ENCODE results near the gene ANKRD44.

ANKRD44 gene

DNA sequence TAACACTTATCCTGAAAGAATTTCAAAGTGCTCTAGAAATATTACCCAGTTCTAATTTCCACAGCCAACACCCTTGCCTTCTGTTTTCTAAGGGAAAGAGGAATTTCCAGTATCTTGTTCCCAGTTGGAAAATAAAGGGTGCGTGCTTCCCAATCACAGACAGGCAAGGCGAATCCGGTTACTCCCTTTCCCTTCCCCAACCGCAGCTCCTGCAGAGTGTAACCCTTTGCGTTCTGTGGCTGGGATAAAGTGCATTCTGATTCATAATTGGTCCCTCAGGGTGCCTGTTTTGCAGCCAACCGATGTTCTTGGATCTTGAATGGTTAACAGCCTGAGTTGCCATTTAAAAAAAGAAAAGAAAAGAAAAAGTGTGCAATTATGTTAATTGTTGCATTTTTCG is 343.5 kb downstream of the ANKRD44 start:
- no peak overlapping the region for H3K27ac Mint-ChIP-seq
- peaks cover 4% of the 10 kb centered on the region for H3K9me3 Mint-ChIP-seq
- DNase-seq (ENCODE audit: low spot score in 2 of 2), result no peak
- H3K36me3 Mint-ChIP-seq, result peaks cover 7% of the 10 kb centered on the region
- no peak for ATAC-seq (ENCODE audit: low read depth)
- no peaks in the 10 kb centered on the region for H3K27me3 Mint-ChIP-seq
- no peak overlapping the region for H3K4me3 Mint-ChIP-seq
- H3K4me1 Mint-ChIP-seq, result no peaks in the 10 kb centered on the region

DNA sequence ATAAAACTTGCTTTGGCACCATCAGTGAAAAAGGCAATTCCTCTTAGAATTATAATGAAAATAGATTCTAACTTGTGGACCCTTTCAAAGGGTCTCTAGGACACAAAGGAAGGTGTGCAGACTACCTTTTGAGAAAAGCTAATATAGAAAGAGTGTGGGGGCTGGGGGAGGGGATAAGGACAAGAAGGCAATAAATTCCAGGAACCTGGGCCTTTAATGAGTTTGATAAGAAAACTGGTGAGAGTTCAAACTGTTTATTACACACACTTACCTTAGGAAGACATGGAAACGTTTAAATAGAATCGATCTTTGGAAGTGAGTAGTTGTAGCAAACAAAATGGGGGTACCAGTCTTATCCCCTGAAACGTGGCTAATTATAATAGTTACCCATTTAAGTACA is 344.5 kb downstream of the ANKRD44 start:
- ATAC-seq (ENCODE audit: low read depth) (no peak), DNase-seq (ENCODE audit: low spot score in 2 of 2) (no peak)
- Mint-ChIP-seq H3K27ac (no peak overlapping the region), H3K36me3 (peaks cover 9% of the 10 kb centered on the region), H3K4me1 (no peaks in the 10 kb centered on the region), H3K4me3 (no peak overlapping the region), H3K27me3 (no peaks in the 10 kb centered on the region), H3K9me3 (peaks cover 4% of the 10 kb centered on the region)

DNA sequence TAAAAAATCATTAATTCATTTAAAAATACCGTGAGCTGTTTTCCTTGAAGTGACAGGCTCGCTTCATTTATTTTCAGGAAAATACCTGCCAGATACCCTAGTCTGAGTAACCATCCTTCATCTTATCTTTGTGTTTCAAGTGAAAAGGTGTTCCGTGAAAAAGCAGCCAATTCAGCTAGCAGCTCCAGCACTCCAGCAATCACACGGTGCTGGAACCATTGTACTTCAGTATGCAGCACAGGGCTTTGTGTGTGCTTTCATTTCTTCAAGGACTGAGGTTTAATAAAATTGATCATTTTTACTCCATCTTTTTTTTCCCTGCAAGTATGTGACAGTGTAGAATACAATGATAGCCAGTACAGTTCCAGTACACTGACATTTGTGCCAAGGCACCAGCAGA is 344.9 kb downstream of the ANKRD44 start:
- Mint-ChIP-seq H3K4me1 (no peaks in the 10 kb centered on the region), H3K9me3 (peaks cover 4% of the 10 kb centered on the region), H3K36me3 (peaks cover 9% of the 10 kb centered on the region), H3K27ac (no peak overlapping the region), H3K27me3 (no peaks in the 10 kb centered on the region), H3K4me3 (no peak overlapping the region)
- ATAC-seq (ENCODE audit: low read depth), result no peak
- no peak for DNase-seq (ENCODE audit: low spot score in 2 of 2)

DNA sequence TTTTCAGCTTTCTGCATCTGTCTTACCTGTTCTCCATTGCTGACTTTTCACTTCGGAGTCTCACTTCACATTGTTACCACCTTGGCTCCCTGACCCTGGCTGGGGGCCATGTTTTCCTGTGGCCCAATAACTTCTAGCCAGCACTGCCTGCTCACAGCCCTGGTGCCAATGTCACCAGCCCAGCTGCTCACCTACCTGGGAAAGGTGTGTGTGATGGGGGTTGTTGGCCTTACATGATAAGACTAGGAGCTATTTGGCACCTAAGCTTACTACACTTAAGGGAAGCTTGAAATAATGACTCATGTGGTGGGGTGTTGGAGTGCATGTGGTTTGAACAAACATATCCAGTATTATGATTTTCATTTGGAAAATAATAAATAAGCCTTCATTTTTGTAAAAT is 346.6 kb downstream of the ANKRD44 start:
- Mint-ChIP-seq H3K4me1 (no peaks in the 10 kb centered on the region), H3K27ac (no peak overlapping the region), H3K4me3 (no peak overlapping the region), H3K9me3 (peaks cover 4% of the 10 kb centered on the region), H3K36me3 (peaks cover 9% of the 10 kb centered on the region), H3K27me3 (no peaks in the 10 kb centered on the region)
- ATAC-seq (ENCODE audit: low read depth) (no peak), DNase-seq (ENCODE audit: low spot score in 2 of 2) (no peak)

DNA sequence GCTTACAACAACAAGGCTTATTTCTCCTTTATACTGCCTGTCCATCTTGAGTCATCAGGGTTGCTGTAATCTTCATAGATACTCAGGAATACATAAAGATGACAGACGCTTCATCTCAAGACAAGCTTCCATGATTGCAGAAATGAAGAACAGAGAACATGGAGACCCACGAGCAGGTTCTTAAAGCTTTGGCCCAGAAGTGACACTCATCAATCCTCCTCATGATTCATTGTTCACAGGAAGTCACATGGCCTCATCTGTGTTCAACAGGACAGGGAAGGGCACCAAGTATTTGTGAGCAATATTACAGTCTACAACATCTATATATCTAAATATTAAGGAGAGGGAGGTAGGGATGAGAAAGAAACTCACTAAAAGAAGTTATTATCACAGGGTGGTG is 347.5 kb downstream of the ANKRD44 start:
- no peak overlapping the region for H3K27ac Mint-ChIP-seq
- no peak for DNase-seq (ENCODE audit: low spot score in 2 of 2)
- no peak overlapping the region for H3K4me3 Mint-ChIP-seq

DNA sequence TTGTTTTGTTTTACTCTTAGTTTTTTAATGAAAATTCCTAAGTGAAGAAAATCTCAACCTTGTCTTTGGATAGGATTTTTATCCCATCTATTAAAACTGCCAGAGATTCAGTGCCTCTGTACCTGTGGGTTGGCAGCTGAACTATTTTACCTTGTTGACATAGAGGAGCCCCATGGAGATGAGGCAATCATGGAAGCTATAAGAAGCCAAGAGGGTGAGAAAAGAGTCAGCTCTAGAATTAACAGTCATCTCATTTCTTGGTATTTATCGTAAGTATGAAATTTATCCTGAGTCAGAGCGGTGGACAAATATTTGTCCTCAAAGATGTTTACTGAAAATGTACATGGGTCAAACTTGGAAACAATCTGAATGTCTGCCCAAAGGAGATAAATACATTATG is 348.3 kb downstream of the ANKRD44 start:
- Mint-ChIP-seq H3K36me3 (peaks cover 2% of the 10 kb centered on the region), H3K4me1 (no peaks in the 10 kb centered on the region), H3K27ac (no peak overlapping the region), H3K4me3 (no peak overlapping the region), H3K27me3 (peaks cover 1% of the 10 kb centered on the region), H3K9me3 (no peaks in the 10 kb centered on the region)
- DNase-seq (ENCODE audit: low spot score in 2 of 2) (no peak), ATAC-seq (ENCODE audit: low read depth) (no peak)

More for the DNA sequence above, 347.5 kb downstream of the ANKRD44 start:
- Mint-ChIP-seq H3K4me1 (no peaks in the 10 kb centered on the region), H3K27me3 (peaks cover 1% of the 10 kb centered on the region), H3K9me3 (peaks cover 2% of the 10 kb centered on the region), H3K36me3 (peaks cover 5% of the 10 kb centered on the region)
- ATAC-seq (ENCODE audit: low read depth), result no peak

DNA sequence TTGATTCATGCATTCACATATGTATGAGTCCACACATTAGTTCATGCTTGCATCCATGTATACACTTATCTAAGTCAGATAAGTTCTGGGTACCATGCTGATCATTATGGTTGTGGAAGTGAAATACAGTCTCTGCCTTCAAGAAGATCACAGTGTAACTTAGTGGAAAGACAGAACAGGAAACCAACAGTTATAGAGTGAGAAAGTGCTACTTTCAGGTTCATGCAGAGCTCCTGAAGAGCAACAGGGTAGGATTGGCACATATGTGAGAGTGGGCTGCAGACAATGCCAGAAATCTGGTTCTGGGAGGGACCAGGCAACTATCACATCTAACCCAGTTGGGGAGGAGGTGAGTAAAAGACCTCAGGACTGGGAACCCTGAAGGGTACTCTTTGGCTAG is 348.7 kb downstream of the ANKRD44 start:
- H3K27ac Mint-ChIP-seq, result no peak overlapping the region
- peaks cover 2% of the 10 kb centered on the region for H3K36me3 Mint-ChIP-seq
- peaks cover 1% of the 10 kb centered on the region for H3K27me3 Mint-ChIP-seq
- H3K9me3 Mint-ChIP-seq, result no peaks in the 10 kb centered on the region
- no peak for DNase-seq (ENCODE audit: low spot score in 2 of 2)
- no peaks in the 10 kb centered on the region for H3K4me1 Mint-ChIP-seq
- ATAC-seq (ENCODE audit: low read depth), result no peak
- no peak overlapping the region for H3K4me3 Mint-ChIP-seq

DNA sequence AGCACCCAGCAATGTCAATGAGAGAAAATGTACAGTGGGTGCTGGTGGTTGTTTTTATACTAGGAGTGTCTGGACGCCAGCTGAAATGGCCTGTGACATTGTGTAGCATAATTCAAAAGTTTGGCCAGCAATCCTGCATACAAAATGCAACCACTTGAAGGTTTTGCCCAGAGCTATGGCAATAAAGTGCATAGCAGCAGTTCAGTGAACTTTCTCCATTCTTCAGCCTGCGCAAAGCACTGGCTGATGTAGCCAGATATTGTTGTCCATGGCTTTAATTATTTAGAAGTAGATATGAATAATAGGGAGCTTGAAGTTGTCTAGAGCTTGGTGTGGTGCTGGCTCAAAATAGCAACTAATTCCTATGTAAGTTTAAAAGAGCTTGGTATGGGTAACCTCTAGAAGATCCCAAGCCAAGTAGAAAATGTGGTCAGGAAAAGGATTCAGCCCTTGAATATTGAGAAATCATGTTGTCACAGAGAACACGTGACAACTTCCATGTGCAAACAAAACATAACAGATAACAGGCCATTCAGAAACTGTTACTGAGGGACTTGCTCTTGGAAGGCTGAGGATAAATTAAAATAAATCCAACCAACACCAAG is 350.7 kb downstream of the ANKRD44 start:
- DNase-seq (ENCODE audit: low spot score in 2 of 2) (no peak), ATAC-seq (ENCODE audit: low read depth) (no peak)
- peaks cover 2% of the 10 kb centered on the region for H3K27me3 Mint-ChIP-seq
- no peak overlapping the region for H3K27ac Mint-ChIP-seq
- H3K36me3 Mint-ChIP-seq, result peaks cover 2% of the 10 kb centered on the region
- H3K9me3 Mint-ChIP-seq, result no peaks in the 10 kb centered on the region
- no peaks in the 10 kb centered on the region for H3K4me1 Mint-ChIP-seq
- no peak overlapping the region for H3K4me3 Mint-ChIP-seq

DNA sequence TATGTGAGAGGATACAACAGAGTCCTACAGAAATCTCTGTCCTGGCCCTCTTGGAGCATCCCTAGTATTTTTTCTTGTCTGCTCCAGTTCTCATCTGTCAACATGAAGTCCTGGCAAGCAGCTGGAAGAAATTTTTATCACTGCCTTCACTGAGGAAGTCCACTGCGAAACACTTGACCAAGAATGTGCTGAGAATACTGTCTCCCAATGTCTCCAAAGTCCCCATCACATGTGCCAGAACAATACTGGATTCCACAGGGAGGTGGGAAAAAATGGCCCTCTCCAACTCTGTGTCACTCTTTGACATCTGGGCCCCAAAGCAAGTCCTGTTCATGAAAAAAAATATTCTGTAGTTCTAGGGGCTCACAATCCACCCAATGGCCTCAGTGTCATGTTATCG is 351.3 kb downstream of the ANKRD44 start:
- no peak overlapping the region for H3K27ac Mint-ChIP-seq
- DNase-seq (ENCODE audit: low spot score in 2 of 2), result no peak
- ATAC-seq (ENCODE audit: low read depth), result no peak
- no peaks in the 10 kb centered on the region for H3K9me3 Mint-ChIP-seq
- H3K4me3 Mint-ChIP-seq, result no peak overlapping the region
- H3K36me3 Mint-ChIP-seq, result peaks cover 2% of the 10 kb centered on the region
- no peaks in the 10 kb centered on the region for H3K4me1 Mint-ChIP-seq
- H3K27me3 Mint-ChIP-seq, result peaks cover 4% of the 10 kb centered on the region

DNA sequence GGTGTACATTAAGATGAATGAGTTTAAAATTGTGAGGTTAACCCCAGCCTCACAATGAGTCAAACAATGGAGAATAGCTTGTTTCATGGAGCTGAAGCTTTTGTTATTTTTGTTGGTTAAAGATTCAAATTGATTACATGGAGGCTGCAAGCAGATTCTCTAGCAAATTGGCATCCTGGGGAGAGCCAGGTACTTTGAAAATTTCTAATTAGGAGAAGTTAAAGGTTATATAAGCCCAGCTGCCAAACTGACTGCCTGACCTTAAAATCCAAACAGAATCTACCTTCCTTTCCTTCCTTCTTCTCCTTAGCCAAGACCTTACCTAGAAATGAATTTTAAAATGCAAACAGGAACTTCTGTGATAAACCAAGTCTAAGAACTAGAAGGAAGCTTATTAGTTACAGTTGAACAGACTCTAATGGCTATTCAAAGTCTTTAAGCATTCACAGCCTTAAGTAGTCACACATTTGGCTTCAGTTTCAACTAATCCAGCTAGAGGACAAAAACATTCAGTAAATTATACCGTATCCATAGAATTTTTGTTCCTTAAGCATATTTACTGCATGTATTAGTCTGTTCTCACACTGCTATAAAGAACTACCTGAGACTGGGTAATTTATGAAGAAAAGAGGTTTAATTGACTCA is 352.6 kb downstream of the ANKRD44 start:
- H3K36me3 Mint-ChIP-seq, result peaks cover 2% of the 10 kb centered on the region
- peaks cover 6% of the 10 kb centered on the region for H3K27me3 Mint-ChIP-seq
- H3K4me3 Mint-ChIP-seq, result no peak overlapping the region
- no peaks in the 10 kb centered on the region for H3K4me1 Mint-ChIP-seq
- DNase-seq (ENCODE audit: low spot score in 2 of 2), result no peak
- no peak for ATAC-seq (ENCODE audit: low read depth)
- no peaks in the 10 kb centered on the region for H3K9me3 Mint-ChIP-seq
- no peak overlapping the region for H3K27ac Mint-ChIP-seq

DNA sequence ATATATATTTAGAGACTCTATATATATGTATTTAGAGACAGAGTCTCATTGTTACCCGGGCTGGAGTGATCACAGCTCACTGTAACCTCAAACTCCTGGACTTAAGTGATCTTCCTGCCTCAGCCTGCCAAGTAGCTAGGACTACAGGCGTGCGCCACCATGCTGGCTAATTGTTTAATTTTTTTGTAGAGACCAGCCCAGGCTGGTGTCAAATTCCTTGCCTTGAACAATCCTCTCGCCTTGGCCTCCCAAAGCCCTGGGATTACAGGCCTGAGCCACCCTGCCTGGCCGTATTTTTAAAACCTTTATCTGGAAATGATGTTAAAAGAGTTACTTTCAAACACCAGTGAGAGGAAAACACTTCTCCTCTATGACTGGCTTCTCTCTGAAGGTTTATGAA is 353.1 kb downstream of the ANKRD44 start:
- peaks cover 9% of the 10 kb centered on the region for H3K27me3 Mint-ChIP-seq
- no peak for DNase-seq (ENCODE audit: low spot score in 2 of 2)
- ATAC-seq (ENCODE audit: low read depth), result no peak
- no peaks in the 10 kb centered on the region for H3K9me3 Mint-ChIP-seq
- peaks cover 2% of the 10 kb centered on the region for H3K36me3 Mint-ChIP-seq
- no peak overlapping the region for H3K4me3 Mint-ChIP-seq
- no peak overlapping the region for H3K27ac Mint-ChIP-seq
- no peaks in the 10 kb centered on the region for H3K4me1 Mint-ChIP-seq

DNA sequence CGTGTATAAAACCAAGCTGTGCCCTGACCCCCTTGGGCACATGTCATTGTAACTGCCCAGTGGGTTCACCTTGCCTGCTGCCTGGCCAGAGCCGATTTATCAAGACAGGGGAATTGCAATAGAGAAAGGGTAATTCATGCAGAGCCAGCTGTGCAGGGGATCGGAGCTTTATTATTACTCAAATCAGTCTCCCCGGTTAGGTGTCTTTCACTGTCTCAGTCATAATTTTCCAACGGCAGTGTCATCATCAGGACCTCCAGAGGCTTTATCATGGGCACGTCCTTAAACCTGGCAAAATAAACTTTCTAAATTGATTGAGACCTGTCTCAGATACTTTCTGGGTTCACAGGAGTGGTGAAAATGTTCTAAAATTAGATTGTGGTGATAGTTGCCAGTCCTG is 354.5 kb downstream of the ANKRD44 start:
- DNase-seq (ENCODE audit: low spot score in 2 of 2), result no peak
- no peaks in the 10 kb centered on the region for H3K36me3 Mint-ChIP-seq
- ATAC-seq (ENCODE audit: low read depth), result no peak
- H3K27me3 Mint-ChIP-seq, result peaks cover 11% of the 10 kb centered on the region
- H3K4me3 Mint-ChIP-seq, result no peak overlapping the region
- no peak overlapping the region for H3K27ac Mint-ChIP-seq
- no peaks in the 10 kb centered on the region for H3K9me3 Mint-ChIP-seq
- H3K4me1 Mint-ChIP-seq, result no peaks in the 10 kb centered on the region

DNA sequence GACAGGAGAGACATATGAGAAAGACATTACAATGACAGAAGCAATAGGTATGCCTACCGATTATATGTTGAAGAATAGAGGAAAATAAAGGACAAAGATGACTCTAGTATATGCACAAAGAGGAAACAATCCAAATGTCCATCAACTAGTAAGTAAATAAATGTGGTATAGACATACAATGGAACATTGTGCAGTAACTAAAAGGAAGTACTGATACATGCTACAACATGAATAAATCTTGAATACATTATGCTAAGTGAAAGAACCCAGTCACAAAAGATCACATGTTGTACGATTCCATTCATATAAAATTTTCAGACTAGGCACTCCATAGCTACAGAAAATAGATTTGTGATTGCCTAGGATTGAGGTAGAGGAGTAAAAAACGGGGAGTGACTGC is 355.5 kb downstream of the ANKRD44 start:
- ATAC-seq (ENCODE audit: low read depth) (no peak), DNase-seq (ENCODE audit: low spot score in 2 of 2) (no peak)
- Mint-ChIP-seq H3K4me3 (no peak overlapping the region), H3K4me1 (no peaks in the 10 kb centered on the region), H3K9me3 (no peaks in the 10 kb centered on the region), H3K36me3 (no peaks in the 10 kb centered on the region), H3K27me3 (peaks cover 12% of the 10 kb centered on the region), H3K27ac (no peak overlapping the region)

DNA sequence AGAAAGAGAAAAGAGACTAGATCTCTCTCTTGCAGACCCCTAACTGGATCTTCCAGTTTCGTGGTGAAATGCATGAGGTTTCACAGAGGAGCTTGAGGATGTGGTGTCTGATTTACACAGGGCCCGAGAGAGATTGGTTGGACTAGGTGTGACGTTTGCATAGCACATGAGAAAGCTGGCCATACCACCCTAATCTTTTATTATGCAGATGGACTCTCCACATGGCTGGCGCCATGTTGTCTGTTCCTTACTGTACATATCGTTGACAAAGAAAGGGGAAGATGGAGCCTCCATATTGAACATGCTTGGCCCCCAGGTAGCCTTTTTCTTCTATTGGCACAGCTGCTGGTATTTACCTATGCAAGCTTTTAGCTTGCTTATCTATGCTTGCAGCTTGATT is 356.6 kb downstream of the ANKRD44 start:
- ATAC-seq (ENCODE audit: low read depth) (no peak), DNase-seq (ENCODE audit: low spot score in 2 of 2) (no peak)
- H3K36me3 Mint-ChIP-seq, result no peaks in the 10 kb centered on the region
- H3K27me3 Mint-ChIP-seq, result peaks cover 14% of the 10 kb centered on the region
- H3K4me3 Mint-ChIP-seq, result no peak overlapping the region
- H3K27ac Mint-ChIP-seq, result no peak overlapping the region
- no peaks in the 10 kb centered on the region for H3K4me1 Mint-ChIP-seq
- H3K9me3 Mint-ChIP-seq, result no peaks in the 10 kb centered on the region

DNA sequence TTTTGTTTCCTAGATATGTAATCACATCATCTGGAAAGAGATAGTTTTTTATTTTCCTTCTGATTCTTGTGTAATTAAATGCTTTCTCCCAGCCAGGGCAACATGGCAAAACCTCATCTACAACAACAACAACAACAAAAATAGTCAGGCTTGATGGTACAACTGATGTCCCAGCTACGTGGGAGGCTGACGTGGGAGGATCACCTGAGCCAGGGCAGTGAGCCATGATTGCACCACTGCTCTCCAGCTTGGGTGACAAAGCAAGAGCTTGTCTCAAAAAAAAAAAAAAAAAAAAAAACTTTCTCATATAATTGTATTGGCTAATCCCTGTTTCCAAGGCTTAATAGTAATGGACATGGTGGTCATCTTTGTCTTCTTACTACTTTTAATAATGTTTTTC is 357.6 kb downstream of the ANKRD44 start:
- H3K4me1 Mint-ChIP-seq, result no peaks in the 10 kb centered on the region
- no peak overlapping the region for H3K27ac Mint-ChIP-seq
- no peak for DNase-seq (ENCODE audit: low spot score in 2 of 2)
- H3K4me3 Mint-ChIP-seq, result no peak overlapping the region
- H3K36me3 Mint-ChIP-seq, result no peaks in the 10 kb centered on the region
- H3K9me3 Mint-ChIP-seq, result no peaks in the 10 kb centered on the region
- no peak for ATAC-seq (ENCODE audit: low read depth)
- peaks cover 12% of the 10 kb centered on the region for H3K27me3 Mint-ChIP-seq

All from memory B cell (primary cell).